ENCODE data around the gene PHGDH.
"Not testable (repeated sequence)": the region's sequence is repeated elsewhere in the genome, so short reads cannot be mapped to it uniquely, and the experiment has no call there.

PHGDH gene

DNA sequence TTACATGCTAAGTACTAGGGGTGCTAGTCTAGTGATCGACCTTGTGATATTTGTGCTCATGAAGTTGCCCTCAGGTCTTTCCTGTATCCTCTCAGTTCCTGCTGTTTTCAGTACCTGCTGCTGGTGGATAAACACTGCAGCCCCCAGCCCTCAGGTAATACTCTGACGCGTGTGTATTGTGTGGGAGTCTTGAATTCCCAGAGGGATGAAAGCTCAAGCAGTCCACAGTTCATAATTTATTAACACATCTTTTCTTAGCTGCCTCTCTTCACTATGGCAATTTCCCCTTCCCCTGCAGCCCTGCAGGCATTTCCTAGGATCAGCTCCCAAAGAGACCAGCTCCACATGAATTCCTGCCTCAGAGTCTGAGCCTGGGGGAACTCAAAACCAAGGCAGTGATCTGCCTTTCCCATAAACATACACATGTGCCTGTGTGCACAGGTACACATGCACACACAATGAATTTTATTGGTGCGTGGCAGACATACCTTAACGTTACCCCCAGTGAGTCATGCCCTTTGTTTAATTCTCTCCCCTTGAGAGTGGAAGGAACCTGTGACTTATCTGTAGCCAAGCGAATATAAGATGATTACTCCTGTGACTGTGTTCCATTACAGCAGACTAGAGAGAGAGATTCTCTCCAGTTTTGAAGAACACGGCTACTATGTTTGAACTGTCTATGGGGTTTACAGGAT lies 71.0 kb downstream of the PHGDH start:
- no peak for DNase-seq (ENCODE audit: low spot score in 2 of 2)
- Histone ChIP-seq H3K4me3 (no peak overlapping the region), H3K9me3 (no peaks in the 10 kb centered on the region), H3K27me3 (ENCODE audit: low read depth) (no peaks in the 10 kb centered on the region), H3K36me3 (replicated peaks) (no peaks in the 10 kb centered on the region), H3K4me1 (no peaks in the 10 kb centered on the region)
- in situ Hi-C loops (cut with MboI; ENCODE audit: low sequenced_read_pairs), result no loop called here

DNA sequence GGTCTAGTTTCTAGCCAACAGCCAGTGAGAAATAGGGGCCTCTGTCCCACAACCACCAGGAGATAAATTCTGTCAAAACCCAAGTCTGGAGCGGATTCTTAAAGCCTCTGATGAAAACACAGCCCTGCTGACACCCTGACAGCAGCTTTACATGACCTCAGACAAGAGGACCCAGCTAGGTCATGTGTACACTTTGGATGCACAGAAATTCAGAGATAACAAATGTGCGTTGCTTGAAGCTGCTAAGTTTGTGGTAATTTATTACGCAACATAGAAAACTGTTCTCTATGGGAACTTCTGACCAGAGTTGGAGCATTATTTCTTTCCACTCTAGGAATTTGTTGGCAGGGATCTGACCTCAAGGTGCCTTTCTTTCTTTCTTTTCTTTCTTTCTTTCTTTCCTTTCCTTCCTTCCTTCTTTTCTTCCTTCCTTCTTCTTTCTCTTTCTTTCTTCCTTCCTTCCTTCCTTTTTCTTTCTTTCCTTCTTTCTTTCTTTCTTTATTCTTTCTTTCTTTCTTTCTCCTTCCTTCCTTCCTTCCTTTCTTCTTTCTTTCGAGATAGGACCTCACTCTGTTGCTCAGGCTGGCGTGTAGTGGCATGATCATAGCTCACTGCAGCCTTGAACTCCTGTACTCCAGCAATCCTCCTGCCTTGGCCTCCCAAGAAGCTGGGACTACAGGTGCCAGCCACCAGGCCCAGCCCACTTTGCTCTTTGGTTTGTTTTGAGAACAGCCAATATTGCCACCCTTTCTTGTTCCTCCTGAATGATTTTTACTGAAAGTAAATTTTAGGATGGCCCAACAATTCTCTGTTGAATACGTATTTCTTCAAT lies 71.8 kb downstream of the PHGDH start:
- no peaks in the 10 kb centered on the region for H3K36me3 ChIP-seq (replicated peaks)
- no peak overlapping the region for H3K4me3 ChIP-seq
- no peak for DNase-seq (ENCODE audit: low spot score in 2 of 2)
- H3K9me3 ChIP-seq, result no peaks in the 10 kb centered on the region
- in situ Hi-C loops (cut with MboI; ENCODE audit: low sequenced_read_pairs), result no loop called here
- no peaks in the 10 kb centered on the region for H3K4me1 ChIP-seq
- H3K27me3 ChIP-seq (ENCODE audit: low read depth), result no peaks in the 10 kb centered on the region

GRCh38 chr1:119784191-119784781 lies 72.6 kb downstream of the PHGDH start:
- DNase-seq (ENCODE audit: low spot score in 2 of 2), result no peak
- Histone ChIP-seq H3K36me3 (replicated peaks) (no peaks in the 10 kb centered on the region), H3K4me1 (no peaks in the 10 kb centered on the region), H3K4me3 (no peak overlapping the region), H3K9me3 (no peaks in the 10 kb centered on the region), H3K27me3 (ENCODE audit: low read depth) (no peaks in the 10 kb centered on the region)
- in situ Hi-C loops (cut with MboI; ENCODE audit: low sequenced_read_pairs), result no loop called here

- H3K4me1 ChIP-seq; H3K4me3 ChIP-seq; DNase-seq (ENCODE audit: low spot score in 2 of 2); H3K27me3 ChIP-seq (ENCODE audit: low read depth); in situ Hi-C loops (cut with MboI; ENCODE audit: low sequenced_read_pairs); H3K36me3 ChIP-seq (replicated peaks); H3K9me3 ChIP-seq: not testable (repeated sequence)
Measured at GRCh38 chr1:119786046-119786445, 74.3 kb downstream of the PHGDH start.

DNA sequence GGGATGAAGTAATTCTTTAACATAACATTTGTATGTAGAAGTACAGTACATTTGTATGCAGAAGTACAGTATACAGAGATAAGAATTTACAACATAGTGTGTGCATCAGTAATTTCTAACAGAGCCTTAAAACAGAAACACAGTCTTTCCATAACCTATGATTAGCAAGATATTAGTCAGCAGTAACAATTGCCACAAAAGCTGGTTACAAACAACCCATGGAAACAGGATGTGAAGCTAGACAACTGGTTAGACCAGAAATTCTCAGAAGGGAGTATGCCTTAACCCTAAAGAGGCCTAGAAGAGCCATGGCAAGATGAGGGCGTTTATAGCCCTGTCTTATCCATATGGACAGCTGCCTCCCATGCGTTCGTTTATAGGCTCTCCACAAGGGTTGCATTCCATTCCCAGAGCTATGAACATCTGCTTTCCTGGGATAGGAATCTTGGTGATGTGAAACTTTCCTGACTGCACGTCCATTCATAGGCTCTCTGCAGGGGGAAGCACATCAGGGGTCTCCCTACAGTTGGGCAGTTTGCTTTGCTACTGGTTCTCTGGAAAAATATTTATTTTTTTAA lies 74.8 kb downstream of the PHGDH start:
- H3K36me3 ChIP-seq (replicated peaks); H3K27me3 ChIP-seq (ENCODE audit: low read depth); in situ Hi-C loops (cut with MboI; ENCODE audit: low sequenced_read_pairs); H3K9me3 ChIP-seq; H3K4me3 ChIP-seq; DNase-seq (ENCODE audit: low spot score in 2 of 2): not testable (repeated sequence)
- H3K4me1 ChIP-seq, result peaks cover 10% of the 10 kb centered on the region

DNA sequence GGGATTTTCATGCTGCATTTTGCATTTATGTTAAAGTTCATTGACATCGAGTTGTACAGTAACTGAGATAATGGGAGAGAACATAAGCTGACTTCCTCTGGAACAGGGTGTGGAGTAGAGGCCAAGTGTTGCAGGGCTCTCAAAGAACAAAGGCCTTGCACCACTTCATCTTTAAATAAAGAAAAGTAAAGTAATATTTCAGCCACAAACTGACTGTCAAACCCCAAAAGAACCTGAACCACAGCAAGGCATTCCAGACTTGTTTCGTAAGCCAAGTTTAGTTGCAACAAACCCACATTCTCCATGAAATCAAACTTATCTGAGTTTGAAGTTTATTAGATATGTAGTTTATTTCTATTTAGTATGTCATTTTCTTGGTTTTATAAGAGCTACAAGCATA lies 76.0 kb downstream of the PHGDH start:
- Histone ChIP-seq H3K9me3 (no peaks in the 10 kb centered on the region), H3K4me1 (peaks cover 10% of the 10 kb centered on the region), H3K4me3 (no peak overlapping the region), H3K36me3 (replicated peaks) (no peaks in the 10 kb centered on the region), H3K27me3 (ENCODE audit: low read depth) (no peaks in the 10 kb centered on the region)
- in situ Hi-C loops (cut with MboI; ENCODE audit: low sequenced_read_pairs), result no loop called here
- no peak for DNase-seq (ENCODE audit: low spot score in 2 of 2)

- Histone ChIP-seq H3K27me3 (ENCODE audit: low read depth) (no peaks in the 10 kb centered on the region), H3K4me3 (no peak overlapping the region), H3K9me3 (no peaks in the 10 kb centered on the region), H3K4me1 (peaks cover 10% of the 10 kb centered on the region), H3K36me3 (replicated peaks) (no peaks in the 10 kb centered on the region)
- DNase-seq (ENCODE audit: low spot score in 2 of 2), result peak in 1 of 2 experiments; percentile 11
- in situ Hi-C loops (cut with MboI; ENCODE audit: low sequenced_read_pairs), result no loop called here
Measured at GRCh38 chr1:119790451-119791198, 78.9 kb downstream of the PHGDH start.

- Histone ChIP-seq H3K4me1 (peaks cover 10% of the 10 kb centered on the region), H3K9me3 (no peaks in the 10 kb centered on the region), H3K4me3 (no peak overlapping the region), H3K27me3 (ENCODE audit: low read depth) (no peaks in the 10 kb centered on the region), H3K36me3 (replicated peaks) (no peaks in the 10 kb centered on the region)
- in situ Hi-C loops (cut with MboI; ENCODE audit: low sequenced_read_pairs), result no loop called here
- DNase-seq (ENCODE audit: low spot score in 2 of 2), result no peak
Measured at GRCh38 chr1:119791377-119791776, 79.6 kb downstream of the PHGDH start.

Data from HAP-1 (cell line).